ENCODE measurements around the gene TMEM218.

- TF ChIP-seq ZFP3 (CRISPR knock-in tag; IDR thresholded peaks at IDR 0.05) (no peak), CREB5 (CRISPR knock-in tag; IDR thresholded peaks at IDR 0.05; ENCODE audit: low read depth) (no peak), GLIS3 (CRISPR knock-in tag; IDR thresholded peaks at IDR 0.05) (no peak)
- TF ChIP-seq, protein P1, sequence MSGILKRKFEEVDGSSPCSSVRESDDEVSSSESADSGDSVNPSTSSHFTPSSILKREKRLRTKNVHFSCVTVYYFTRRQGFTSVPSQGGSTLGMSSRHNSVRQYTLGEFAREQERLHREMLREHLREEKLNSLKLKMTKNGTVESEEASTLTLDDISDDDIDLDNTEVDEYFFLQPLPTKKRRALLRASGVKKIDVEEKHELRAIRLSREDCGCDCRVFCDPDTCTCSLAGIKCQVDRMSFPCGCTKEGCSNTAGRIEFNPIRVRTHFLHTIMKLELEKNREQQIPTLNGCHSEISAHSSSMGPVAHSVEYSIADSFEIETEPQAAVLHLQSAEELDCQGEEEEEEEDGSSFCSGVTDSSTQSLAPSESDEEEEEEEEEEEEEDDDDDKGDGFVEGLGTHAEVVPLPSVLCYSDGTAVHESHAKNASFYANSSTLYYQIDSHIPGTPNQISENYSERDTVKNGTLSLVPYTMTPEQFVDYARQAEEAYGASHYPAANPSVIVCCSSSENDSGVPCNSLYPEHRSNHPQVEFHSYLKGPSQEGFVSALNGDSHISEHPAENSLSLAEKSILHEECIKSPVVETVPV (CRISPR knock-in tag; IDR thresholded peaks at IDR 0.05): no peak
- TF ChIP-seq, protein P2, sequence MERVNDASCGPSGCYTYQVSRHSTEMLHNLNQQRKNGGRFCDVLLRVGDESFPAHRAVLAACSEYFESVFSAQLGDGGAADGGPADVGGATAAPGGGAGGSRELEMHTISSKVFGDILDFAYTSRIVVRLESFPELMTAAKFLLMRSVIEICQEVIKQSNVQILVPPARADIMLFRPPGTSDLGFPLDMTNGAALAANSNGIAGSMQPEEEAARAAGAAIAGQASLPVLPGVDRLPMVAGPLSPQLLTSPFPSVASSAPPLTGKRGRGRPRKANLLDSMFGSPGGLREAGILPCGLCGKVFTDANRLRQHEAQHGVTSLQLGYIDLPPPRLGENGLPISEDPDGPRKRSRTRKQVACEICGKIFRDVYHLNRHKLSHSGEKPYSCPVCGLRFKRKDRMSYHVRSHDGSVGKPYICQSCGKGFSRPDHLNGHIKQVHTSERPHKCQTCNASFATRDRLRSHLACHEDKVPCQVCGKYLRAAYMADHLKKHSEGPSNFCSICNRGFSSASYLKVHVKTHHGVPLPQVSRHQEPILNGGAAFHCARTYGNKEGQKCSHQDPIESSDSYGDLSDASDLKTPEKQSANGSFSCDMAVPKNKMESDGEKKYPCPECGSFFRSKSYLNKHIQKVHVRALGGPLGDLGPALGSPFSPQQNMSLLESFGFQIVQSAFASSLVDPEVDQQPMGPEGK (CRISPR knock-in tag; IDR thresholded peaks at IDR 0.05; ENCODE audit: borderline replicate concordance): no peak
These were observed 45.8 kb upstream of the TMEM218 start for GRCh38 chr11:125157118-125157733.

Measured in SK-N-SH treated with all-trans-retinoic acid at 6 μM for 48 hours (cell line).